K562 (cell line): ENCODE results near the gene TMEM25. TPM values are rescaled to one million over a fixed set of nuclear protein-coding genes. Genes with fewer than 3 reads are reported as not detected.
A peak's percentile ranks its signal among the peaks of the same experiment; 100 is the strongest.

Experiments used
- ATF4 ChIP-seq: fragments of 450-650 bp; formaldehyde crosslinking; IDR thresholded peaks from 2 replicates; pipeline ENCODE4 v1.4.0; 2022; ENCODE audit warnings: mild to moderate bottlenecking, moderate library complexity
- CBFA2T2 ChIP-seq: fragments of 450-650 bp; conservative IDR thresholded peaks from 2 replicates; pipeline ENCODE4 v1.6.1; 2017; ENCODE audit warnings: mild to moderate bottlenecking
- CREB1 ChIP-seq, 2 experiments: sonication (generic) in 1 of 2; formaldehyde crosslinking in 1 of 2; IDR thresholded peaks; 2 replicates each; pipeline versions ENCODE4 v1.6.1 to v1.8.0; 2012 to 2022; ENCODE audit warnings: inconsistent platforms in 1 of 2, mild to moderate bottlenecking in 1 of 2, missing genetic modification reagents in 1 of 2, moderate library complexity in 1 of 2
- E2F1 ChIP-seq: sonication (generic); formaldehyde crosslinking; IDR thresholded peaks from 2 replicates; pipeline ENCODE4 v1.8.1; 2023; ENCODE audit warnings: mild to moderate bottlenecking, missing genetic modification reagents, moderate library complexity
- ELF2 ChIP-seq: fragments of 250-450 bp; sonication (Bioruptor Pico); IDR thresholded peaks from 2 replicates; pipeline ENCODE4 v1.5.0; 2021; ENCODE audit warnings: mild to moderate bottlenecking
- HNRNPK ChIP-seq: fragments of 200-400 bp; formaldehyde crosslinking; IDR thresholded peaks from one replicate; pipeline ENCODE4 v1.6.1; 2018; ENCODE audit warnings: mild to moderate bottlenecking, low read depth, low read length; ENCODE audit not compliant: poor library complexity, severe bottlenecking
- NFIC ChIP-seq: fragments of 450-650 bp; IDR thresholded peaks from 2 replicates; pipeline ENCODE4 v1.6.1; 2017; ENCODE audit warnings: mild to moderate bottlenecking, inconsistent platforms
- NUFIP1 ChIP-seq: fragments of 450-650 bp; IDR thresholded peaks from 2 replicates; pipeline ENCODE4 v1.6.1; 2018; ENCODE audit not compliant: partially characterized antibody
- PML ChIP-seq: IDR thresholded peaks from 2 replicates; pipeline ENCODE4 v1.6.1; 2012; ENCODE audit warnings: low read length, inconsistent platforms
- SRF ChIP-seq, 2 experiments: fragments of 250-450, 450-650 bp in 1 of 2; sonication (Bioruptor Pico) in 1 of 2; sonication (generic) in 1 of 2; formaldehyde crosslinking; IDR thresholded peaks; 2 replicates each; pipeline versions ENCODE4 v1.5.0 to v1.5.1; 2020 to 2022; ENCODE audit warnings: mild to moderate bottlenecking in 1 of 2, missing genetic modification reagents in 1 of 2
- STAT5A ChIP-seq: IDR thresholded peaks from 2 replicates; pipeline ENCODE4 v1.6.1; 2012; ENCODE audit warnings: low read length, inconsistent platforms, borderline replicate concordance
- VEZF1 ChIP-seq: fragments of 200-800 bp; sonication (Bioruptor generic); IDR thresholded peaks from 2 replicates; pipeline ENCODE4 v1.6.1; 2017; ENCODE audit warnings: missing genetic modification characterization, missing compliant biosample characterization
- YY1 ChIP-seq, 3 experiments: IDR thresholded peaks; 2 replicates each; pipeline ENCODE4 v1.6.1; 2011; ENCODE audit warnings: low read length in 2 of 3, mild to moderate bottlenecking in 2 of 3, moderate library complexity in 2 of 3, borderline replicate concordance in 1 of 3, control low read depth in 1 of 3, low read depth in 1 of 3; ENCODE audit not compliant: insufficient read depth in 3 of 3, insufficient replicate concordance in 2 of 3, control insufficient read depth in 1 of 3, insufficient read length in 1 of 3; ENCODE audit errors: extremely low read depth in 1 of 3
- ZNF318 ChIP-seq, 2 experiments: fragments of 450-650 bp; IDR thresholded peaks; 2 replicates each; pipeline ENCODE4 v1.6.1; 2016; ENCODE audit warnings: mild to moderate bottlenecking in 2 of 2, borderline replicate concordance in 1 of 2, low read depth in 1 of 2, moderate library complexity in 1 of 2
- polyA plus RNA-seq, 8 experiments: library from polyadenylated mRNA; depleted of rRNA in 4 of 8; stranded (reverse) in 5 of 8; unstranded in 3 of 8; fragments of >200 nt; fragmentation: Nextera tagmentation in 2 of 8; fragmentation: Illumina TruSeq in 1 of 8; extraction: Ambion mirVana in 2 of 8; extraction: Trizol in 1 of 8; gene quantifications; 2 replicates each; pipeline versions ENCODE4 v1.2.1 to v1.2.3, GENCODE V29; 2011 to 2014; ENCODE audit warnings: inconsistent platforms in 1 of 8, missing spikeins in 1 of 8
- total RNA-seq, 7 experiments: library from RNA; depleted of rRNA in 6 of 7; stranded (reverse); fragments of >200 nt in 6 of 7; fragmentation: Illumina TruSeq in 2 of 7; extraction: Trizol in 2 of 7; gene quantifications; 2 replicates each; pipeline versions ENCODE4 v1.2.1 to v1.2.3, GENCODE V29; 2011 to 2021; ENCODE audit warnings: low replicate concordance in 1 of 7

TMEM25 gene
- total and polyA plus RNA-seq, 9 of the 15 experiments (the other 6 are each of a cell fraction or from before 2014, with no cell fraction given): 0.34 to 3.8 (median 2.0) TPM

GRCh38 chr11:118572981-118573550, 42.1 kb downstream of the TMEM25 start (continued):
- TF ChIP-seq ZNF318 (IDR thresholded peaks at IDR 0.05; ENCODE audit: borderline replicate concordance in 1 of 2, low read depth in 1 of 2): no peak
- 0 out of 2 replicates have a peak, but pooled peaks have one; percentile 31 for TF ChIP-seq ELF2 (CRISPR knock-in tag)
- no peak for TF ChIP-seq YY1 (IDR thresholded peaks at IDR 0.05; ENCODE audit: borderline replicate concordance in 1 of 3, control insufficient read depth in 1 of 3, extremely low read depth in 1 of 3, insufficient read depth in 3 of 3, insufficient read length in 1 of 3, insufficient replicate concordance in 2 of 3, low read depth in 1 of 3, low read length in 2 of 3)
- no peak for TF ChIP-seq ATF4
- TF ChIP-seq CREB1 (IDR thresholded peaks at IDR 0.05): peak; percentile 59; the same call in 1 of the 2 replicates
- TF ChIP-seq CREB1 (CRISPR knock-in tag; IDR thresholded peaks at IDR 0.05): no peak
- peak; percentile 88 for TF ChIP-seq STAT5A
- peak; percentile 28; the same call in 1 of the 2 replicates for TF ChIP-seq VEZF1 (CRISPR knock-in tag)
- peak; percentile 83 for TF ChIP-seq PML
- TF ChIP-seq CBFA2T2: peak; percentile 85
- TF ChIP-seq HNRNPK: no peak
- no peak for TF ChIP-seq SRF (CRISPR knock-in tag; IDR thresholded peaks at IDR 0.05)
- TF ChIP-seq NFIC: peak; percentile 59; the same call in 1 of the 2 replicates
- TF ChIP-seq E2F1: 0 out of 2 replicates have a peak, but pooled peaks have one; percentile 6
- no peak for TF ChIP-seq NUFIP1
